Liver (tissue), 3 donors: ENCODE measurements around the gene KIF4A.

Experiments used
- ATF3 ChIP-seq: IDR thresholded peaks from 2 replicates; pipeline ENCODE4 v1.6.1; 2016; ENCODE audit warnings: antibody characterized with exemption
- CTCF ChIP-seq: fragments of 150-350 bp; IDR thresholded peaks from 2 replicates; pipeline ENCODE4 v1.5.1; 2017; ENCODE audit warnings: improper control_type of control experiment, low read depth, low read length; ENCODE audit not compliant: missing input control
- EGR1 ChIP-seq, 2 donors: IDR thresholded peaks; 2 replicates each; pipeline ENCODE4 v1.6.1; 2016 to 2018; ENCODE audit warnings: antibody characterized with exemption in 2 of 2, low read depth in 2 of 2
- MAX ChIP-seq: IDR thresholded peaks from 2 replicates; pipeline ENCODE4 v1.6.1; 2016; ENCODE audit warnings: antibody characterized with exemption
- RAD21 ChIP-seq, 2 donors: IDR thresholded peaks; 2 replicates each; pipeline ENCODE4 v1.6.1; 2016; ENCODE audit warnings: antibody characterized with exemption in 2 of 2, mild to moderate bottlenecking in 2 of 2
- REST ChIP-seq: IDR thresholded peaks from 2 replicates; pipeline ENCODE4 v1.6.1; 2016; ENCODE audit warnings: antibody characterized with exemption, mild to moderate bottlenecking
- RXRA ChIP-seq, 2 donors: IDR thresholded peaks; 2 replicates each; pipeline ENCODE4 v1.6.1; 2017 to 2018; ENCODE audit warnings: antibody characterized with exemption in 2 of 2, mild to moderate bottlenecking in 1 of 2
- SP1 ChIP-seq: IDR thresholded peaks from 2 replicates; pipeline ENCODE4 v1.6.1; 2018; ENCODE audit warnings: antibody characterized with exemption, mild to moderate bottlenecking
- donor health status: healthy.
- donor health status: healthy.

DNA sequence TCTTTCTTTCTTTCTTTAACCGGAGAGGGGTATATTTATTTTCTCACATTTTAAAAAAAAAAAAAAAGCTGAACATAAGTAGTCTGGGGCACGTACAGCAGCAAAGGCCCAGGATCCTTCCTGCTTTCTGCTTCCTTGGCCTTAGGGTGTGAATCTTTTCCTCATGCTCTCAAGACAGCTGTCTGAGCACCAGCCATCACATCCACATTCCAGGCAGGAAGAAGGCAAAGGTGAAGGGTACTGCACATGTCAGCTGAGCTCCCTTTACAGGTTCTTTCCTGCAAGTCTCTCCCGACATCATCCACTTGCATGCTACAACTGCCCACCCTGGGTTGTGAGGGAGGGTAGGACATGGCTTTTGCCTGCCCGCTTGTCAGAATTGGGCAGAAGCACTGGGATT lies 69.6 kb downstream of the KIF4A start:
- TF ChIP-seq CTCF (no peak), SP1 (no peak), RAD21 (IDR thresholded peaks at IDR 0.05) (no peak), RXRA (IDR thresholded peaks at IDR 0.05) (no peak), MAX (no peak), ATF3 (no peak), EGR1 (IDR thresholded peaks at IDR 0.05; ENCODE audit: low read depth in 2 of 2) (no peak), REST (no peak)
